ENCODE results near the gene ERRFI1. TPM values are rescaled to one million over a fixed set of nuclear protein-coding genes. Genes with fewer than 3 reads are reported as not detected.
A peak's percentile ranks its signal among the peaks of the same experiment; 100 is the strongest.

Gene ERRFI1
- polyA plus RNA-seq, 3 donors, result 93.0 to 211 (median 135) TPM

DNA sequence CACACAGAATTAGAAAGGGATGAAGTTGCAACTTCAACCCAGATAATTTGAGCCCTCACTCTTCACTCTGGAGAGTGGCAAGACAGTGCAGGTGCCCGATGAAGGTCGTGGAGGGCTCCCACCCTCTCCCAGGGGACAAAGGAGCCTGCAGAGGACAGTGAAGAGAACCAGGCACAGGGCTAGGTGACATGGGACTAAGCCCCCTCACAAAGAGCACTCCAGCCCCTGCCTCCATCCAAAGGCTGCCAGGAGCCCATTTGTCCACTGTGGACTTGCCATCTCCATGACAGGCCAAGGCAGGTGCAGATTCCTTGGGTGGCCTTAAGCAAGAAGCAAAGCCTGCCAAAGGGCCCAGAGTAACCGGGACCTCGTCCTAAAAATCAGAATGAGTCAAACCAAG is 15.1 kb downstream of the ERRFI1 start:
- 79 to 85% (median 80%) methylated on average over 4 of the region's 4 CpGs for WGBS, 3 donors
- no peak overlapping the region for H3K27ac ChIP-seq (ENCODE audit: low read depth, low read length)

DNA sequence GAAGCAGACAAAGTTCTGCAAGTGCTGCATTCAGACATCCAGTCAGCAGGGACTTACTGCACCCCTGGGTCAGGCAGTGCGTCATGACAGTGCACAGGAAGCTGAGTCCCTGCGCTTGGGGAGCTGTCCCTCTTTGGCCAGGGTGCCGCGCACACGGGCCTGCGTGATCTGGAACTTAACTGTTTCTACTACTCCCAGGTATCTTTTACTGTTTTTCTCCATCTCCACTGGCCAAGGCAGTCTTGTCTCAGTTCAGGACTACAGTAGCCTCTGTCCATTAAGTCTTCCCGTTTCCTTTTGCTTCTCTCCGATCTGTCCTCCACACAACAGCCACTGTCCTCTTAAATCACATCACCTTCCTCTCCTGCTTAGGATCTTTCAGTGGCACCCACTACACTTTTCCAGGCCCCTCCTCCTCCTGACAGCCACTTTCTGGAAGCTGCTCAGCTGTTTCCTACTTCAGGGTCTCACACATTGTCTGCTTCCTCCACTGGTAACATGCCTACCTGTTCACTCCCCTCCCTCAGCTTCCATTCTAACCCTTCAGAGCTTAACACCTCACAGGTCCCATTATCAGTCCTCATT is 15.9 kb downstream of the ERRFI1 start:
- 77 to 84% (median 83%) methylated on average over 8 of the region's 8 CpGs for WGBS, 3 donors
- H3K27ac ChIP-seq (ENCODE audit: low read depth, low read length), result no peak overlapping the region

DNA sequence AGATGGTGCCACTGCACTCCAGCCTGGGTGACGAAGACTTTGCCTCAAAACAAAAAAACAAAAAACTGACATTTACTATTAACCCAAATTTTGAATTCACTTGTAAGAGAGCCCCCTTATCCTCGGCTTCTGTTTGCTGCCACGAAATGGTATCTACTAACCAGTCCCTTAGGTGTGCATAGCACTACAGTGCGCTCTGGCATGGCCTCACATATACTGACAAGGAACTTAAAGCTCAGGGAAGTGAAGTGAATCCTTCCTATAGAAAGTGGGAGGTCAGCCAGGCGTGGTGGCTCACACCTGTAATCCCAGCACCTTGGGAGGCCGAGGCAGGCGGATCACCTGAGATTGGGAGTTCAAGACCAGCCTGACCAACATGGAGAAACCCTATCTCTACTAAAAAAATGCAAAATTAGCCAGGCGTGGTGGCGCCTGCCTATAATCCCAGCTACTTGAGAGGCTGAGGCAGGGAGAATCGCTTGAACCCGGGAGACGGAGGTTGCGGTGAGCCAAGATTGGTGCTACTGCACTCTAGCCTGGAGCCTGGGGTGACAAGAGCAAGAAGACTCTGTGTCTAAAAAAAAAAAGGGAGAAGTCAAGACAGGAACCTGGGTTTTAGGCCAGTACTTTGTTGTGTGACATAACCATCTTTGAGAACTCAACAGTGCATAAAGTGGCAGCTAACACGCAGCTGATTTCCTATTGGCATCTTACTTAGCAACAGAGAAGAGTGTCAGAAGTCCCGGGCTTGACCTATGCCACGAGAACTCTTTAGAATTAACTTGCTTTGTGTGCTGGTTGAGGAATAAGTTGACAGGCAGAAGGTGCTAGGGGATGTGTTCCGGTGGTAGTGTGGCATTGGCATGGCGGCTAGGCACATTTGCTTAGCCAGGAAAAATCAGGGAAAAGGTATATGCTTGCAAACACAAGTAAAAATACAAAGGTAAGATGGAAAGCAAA is 16.8 kb downstream of the ERRFI1 start:
- 94 to 95% (median 95%) methylated on average over 18 of the region's 18 CpGs for WGBS, 3 donors

DNA sequence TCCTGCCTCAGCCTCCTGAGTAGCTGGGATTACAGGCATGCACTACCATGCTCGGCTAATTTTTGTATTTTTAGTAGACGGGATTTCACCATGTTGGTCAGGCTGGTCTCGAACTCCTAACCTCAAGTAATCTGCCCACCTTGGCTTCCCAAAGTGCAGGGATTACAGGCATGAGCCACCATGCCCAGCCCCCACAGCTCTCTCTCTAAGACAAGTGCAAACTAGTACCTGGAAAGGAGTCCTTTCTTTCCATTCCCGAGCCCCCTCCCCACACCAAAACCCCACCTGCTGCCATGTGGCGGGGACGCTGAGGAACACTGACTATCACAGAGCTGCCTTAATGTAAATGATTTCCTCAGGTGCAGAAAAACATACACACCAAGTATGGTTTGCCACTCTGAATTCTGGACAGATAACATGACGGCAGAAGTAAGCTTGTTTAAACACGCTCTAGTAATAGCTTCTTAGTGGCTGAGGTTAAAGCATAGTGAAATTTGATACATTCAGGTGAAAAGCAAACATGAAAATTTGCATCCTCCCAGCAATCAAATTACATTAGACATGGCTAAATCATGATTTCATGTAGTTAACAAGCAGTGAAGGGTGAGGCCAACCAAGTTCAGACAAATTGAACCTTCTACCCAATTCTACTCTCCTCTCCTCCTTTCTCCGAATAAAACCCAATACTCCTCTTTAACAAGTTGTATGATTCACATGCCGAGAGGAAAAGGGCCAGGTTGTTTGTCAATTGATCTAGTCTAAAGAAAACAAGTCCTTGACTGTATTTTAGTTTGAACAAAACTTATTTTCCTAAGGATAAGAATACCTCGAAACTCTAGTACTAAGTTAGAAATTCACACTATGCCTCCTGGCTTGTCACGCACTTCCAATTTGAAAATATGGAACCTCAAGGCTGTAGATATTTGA is 19.8 kb downstream of the ERRFI1 start:
- WGBS, 3 donors, result 57 to 90% (median 89%) methylated on average over 12 of the region's 12 CpGs

More for the DNA sequence above, 16.8 kb downstream of the ERRFI1 start:
- no peak overlapping the region for H3K27ac ChIP-seq (ENCODE audit: low read depth, low read length)

DNA sequence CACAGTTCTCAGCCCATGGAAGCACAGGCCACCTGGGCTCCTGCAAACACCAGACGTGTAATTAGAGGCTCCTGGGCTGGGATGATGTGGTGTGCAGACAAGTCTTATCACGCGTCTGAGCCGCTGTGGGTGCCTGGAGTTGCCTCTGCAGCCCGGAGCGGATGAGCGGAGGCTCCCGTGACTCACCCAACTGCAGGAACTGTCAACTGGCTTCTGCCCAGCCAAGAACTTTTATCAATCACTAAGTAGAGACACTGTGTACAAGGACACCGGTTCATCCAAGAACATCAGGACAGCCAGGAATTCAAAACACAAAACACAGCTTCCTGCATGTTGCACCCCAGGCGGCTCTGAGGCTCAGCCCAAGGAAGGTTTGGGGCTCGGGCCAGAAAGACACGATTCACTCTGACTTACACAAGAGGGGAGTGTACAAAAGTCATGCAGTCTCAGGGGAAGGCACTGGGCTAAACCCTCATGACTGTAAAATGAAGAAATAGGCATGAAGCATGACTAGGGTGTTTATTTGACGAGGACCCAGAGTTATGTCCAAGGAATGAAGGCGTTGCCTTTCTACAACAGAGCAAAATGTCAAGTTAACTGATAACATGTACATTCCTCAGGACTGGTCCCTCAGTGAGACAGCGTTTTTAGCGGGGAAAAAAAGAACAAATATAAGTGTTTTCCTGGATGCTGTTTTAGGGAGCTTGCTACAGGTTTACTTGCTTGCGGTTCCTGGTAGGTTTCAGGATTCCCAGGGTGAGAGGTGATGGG is 21.1 kb downstream of the ERRFI1 start:
- H3K27ac ChIP-seq (ENCODE audit: low read depth, low read length), result peak overlapping the region; percentile 49
- WGBS, 3 donors, result 31 to 36% (median 33%) methylated on average over 17 of the region's 17 CpGs

More for the DNA sequence above, 19.8 kb downstream of the ERRFI1 start:
- no peak overlapping the region for H3K27ac ChIP-seq (ENCODE audit: low read depth, low read length)

DNA sequence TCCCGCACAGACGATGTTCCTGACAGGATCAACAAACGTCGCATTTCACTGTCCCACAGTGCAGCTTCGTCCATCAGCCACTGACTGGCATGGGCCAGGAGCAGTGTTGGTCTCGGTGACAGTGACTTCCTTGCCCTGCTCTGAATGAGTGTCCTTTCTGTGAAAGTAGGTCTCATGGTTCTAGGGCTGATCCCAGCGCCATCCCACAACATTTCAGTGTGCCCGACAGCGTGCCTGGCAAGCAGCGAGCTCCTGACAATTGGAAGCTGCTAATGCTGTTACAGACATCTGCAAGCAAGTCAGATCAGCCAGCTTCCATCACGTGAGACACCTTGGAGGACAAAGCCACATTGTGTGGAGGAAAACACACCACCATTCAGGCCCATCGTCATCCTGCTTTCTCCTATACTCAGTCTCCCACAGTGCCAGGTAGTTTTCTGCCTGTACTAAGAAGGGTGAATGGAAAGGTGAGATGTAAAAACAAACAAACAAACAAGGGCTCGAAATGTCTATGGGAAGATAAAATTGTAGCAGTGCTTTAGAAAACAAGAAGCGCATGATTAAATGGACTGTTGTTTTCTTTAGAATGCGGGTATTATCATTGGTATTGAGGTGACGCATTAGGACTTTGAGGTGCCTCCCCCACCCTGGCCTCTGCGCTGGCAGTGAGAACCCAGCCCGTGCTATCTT is 21.9 kb downstream of the ERRFI1 start:
- WGBS, 3 donors, result 65 to 77% (median 68%) methylated on average over 18 of the region's 18 CpGs
- no peak overlapping the region for H3K27ac ChIP-seq (ENCODE audit: low read depth, low read length)

DNA sequence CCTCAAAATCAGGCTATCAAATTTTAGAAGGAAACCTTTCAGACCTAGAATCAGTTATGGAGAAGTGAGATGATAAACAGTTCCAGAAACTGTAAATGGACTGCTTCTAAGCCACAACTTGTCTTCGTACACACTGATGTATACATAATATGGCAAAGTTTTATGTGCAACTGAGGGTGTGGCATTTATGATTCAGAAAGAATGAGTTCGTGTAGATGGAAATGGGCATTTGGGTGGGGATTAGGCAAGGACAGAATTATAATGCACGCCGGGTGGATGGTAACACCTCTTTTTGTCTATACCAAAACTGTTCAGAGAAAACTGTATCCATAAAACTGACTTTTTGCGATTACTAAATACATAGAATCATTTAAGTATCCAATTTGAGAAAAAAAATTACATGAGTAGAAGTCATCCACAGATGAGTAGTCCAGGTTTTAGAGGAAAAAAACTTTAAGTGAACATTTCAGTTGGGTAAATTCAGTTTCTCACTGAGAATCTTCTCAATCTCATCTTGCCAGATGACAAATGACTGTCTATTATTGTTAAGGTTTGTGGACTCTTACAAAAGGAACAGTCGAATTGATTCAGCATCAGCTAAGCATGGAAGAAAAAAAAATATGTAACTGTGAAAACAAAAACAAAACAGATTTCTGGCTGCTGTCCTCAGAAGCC is 22.5 kb downstream of the ERRFI1 start:
- no peak overlapping the region for H3K27ac ChIP-seq (ENCODE audit: low read depth, low read length)
- 84 to 89% (median 87%) methylated on average over 6 of the region's 6 CpGs for WGBS, 3 donors

DNA sequence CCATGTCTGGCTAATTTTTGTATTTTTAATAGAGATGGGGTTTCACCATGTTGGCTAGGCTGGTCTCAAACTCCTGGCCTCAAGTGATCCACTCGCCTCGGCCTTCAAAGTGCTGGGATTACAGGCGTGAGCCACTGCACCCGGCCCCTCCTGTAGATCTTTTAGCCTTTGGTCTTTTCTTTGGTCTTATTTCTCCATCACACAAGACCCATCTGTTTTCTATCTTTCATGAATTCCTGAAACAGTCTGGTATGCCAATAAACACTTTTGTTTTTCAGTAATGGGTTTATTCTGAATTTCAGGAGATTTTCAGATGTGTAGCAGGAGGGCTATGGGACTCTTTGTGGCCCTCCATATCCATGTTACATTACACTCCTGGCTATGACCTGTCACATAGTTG is 23.2 kb downstream of the ERRFI1 start:
- WGBS, 3 donors, result 96 to 98% (median 97%) methylated on average over 4 of the region's 4 CpGs

DNA sequence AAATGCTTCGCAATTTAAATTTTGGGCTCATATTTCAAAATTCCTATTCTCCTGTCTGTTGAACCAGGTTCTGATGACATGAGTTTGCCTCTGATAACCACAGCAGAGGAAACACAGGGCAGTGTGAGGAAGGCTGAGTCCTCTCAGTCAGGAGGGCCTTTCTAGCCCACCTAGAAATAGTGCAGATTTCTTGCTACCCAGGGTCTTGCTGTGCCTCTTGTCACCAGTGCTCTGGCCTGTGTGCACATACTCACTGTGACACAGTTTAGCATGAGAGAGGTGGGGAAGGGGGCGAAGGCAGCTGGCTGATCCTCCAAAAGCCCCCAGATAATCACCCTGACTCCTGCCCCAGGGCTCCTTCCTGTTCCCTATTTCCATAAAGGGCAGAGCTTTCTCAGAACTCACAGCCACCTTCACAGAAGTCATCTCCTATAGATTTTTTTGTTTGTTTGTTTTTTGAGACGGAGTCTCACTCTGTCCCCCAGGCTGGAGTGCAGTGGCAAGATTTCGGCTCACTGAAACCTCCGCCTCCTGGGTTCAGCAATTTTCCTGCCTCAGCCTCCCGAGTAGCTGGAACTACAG is 23.7 kb downstream of the ERRFI1 start:
- no peak overlapping the region for H3K27ac ChIP-seq (ENCODE audit: low read depth, low read length)
- WGBS, 3 donors, result 95 to 98% (median 97%) methylated on average over 6 of the region's 6 CpGs

More for the DNA sequence above, 23.2 kb downstream of the ERRFI1 start:
- no peak overlapping the region for H3K27ac ChIP-seq (ENCODE audit: low read depth, low read length)

DNA sequence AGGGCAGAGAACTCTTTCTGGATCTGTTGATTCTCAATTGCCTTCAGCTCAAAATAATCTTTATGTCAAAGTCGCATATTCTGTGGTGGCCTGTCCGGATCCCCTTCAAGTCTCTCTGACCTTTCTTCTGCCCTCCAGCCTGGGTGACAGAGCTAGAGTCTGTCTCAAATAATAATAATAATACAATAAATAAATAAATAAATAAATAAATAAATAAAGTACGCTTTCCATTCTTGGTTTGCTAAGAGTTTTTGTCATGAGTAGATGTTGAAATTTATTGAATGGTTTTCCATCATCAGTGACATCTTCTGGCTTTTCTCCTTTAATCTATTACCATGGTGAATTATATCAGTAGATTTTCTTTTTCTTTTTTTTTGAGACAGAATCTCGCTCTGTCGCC is 30.7 kb downstream of the ERRFI1 start:
- 92 to 98% (median 95%) methylated on average over 5 of the region's 5 CpGs for WGBS, 3 donors

DNA sequence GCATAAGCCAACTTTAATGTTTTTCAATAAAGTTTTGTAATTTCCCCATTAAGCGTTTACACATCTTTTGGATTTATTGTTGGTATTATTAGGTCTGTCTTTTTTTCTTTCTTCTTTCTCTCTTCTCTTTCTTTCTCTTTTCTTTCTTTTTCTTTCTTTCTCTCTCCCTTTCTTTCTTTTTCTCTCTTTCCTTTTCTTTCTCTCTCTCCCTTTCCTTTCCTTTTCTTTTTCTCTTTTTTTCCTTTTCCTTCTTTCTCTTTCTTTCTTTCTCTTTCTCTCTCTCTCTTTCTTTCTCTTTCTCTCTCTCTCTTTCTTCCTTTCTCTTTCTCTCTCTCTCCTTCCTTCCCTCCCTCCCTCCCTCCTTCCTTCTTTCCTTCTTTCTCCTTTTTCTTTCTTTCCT is 31.3 kb downstream of the ERRFI1 start:
- no peak overlapping the region for H3K27ac ChIP-seq (ENCODE audit: low read depth, low read length)
- WGBS, 3 donors, result 93 to 96% (median 93%) methylated on average over 1 of the region's 1 CpG

More for the DNA sequence above, 30.7 kb downstream of the ERRFI1 start:
- no peak overlapping the region for H3K27ac ChIP-seq (ENCODE audit: low read depth, low read length)

DNA sequence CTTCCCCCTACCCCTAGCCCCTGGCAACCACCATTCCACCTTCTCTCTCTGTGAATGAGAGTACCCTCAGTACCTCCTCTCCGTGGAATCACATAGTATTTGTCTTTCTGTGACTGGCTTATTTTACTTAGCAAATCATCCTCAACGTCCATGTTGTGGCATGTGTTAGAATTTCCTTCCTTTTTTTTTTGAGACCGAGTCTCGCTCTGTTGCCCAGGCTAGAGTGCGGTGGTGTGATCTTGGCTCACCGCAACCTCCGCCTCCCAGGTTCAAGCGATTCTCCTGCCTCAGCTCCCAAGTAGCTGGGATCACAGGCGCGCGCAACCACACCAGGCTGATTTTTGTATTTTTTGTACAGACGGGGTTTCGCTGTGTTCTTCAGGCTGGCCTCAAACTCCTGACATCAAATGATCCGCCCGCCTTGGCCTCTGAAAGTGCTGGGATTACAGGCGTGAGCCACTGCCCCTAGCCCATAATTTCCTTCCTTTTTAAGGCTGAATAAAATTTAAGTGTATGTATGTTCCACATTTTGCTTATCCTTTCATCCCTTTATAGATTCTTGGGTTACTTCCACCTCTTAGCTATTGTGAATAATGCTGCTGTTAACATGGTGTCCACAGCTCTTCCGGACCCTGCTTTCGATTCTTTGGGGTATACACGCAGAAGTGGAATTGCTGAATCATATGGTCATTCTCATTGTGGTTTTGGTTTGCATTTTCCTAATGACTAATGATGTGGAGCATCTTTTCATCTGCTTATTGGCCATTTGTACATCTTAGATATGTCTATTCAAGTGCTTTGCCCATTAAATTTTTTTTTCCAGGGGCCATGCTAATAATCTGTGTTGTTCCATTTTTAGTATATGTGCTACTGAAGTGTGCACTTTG is 32.3 kb downstream of the ERRFI1 start:
- 83 to 90% (median 84%) methylated on average over 19 of the region's 19 CpGs for WGBS, 3 donors

DNA sequence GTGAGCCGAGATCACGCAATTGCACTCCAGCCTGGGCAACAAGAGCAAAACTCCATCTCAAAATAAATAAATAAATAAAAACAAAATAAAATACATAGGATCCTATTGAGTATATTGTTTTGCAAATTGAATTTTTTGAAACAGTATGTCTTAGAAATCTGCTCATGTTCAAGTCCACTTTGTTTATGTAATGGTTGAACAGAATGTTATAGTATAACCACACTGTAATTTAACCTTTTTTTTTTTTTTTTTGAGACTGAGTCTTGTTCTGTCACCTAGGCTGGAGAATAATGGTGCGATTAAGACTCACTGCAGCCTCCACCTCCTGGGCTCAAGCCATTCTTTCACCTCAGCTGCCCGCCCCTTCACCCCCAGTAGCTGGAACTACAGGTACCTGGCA is 33.2 kb downstream of the ERRFI1 start:
- 91 to 95% (median 95%) methylated on average over 4 of the region's 4 CpGs for whole genome bisulfite sequencing, 3 donors
- no peak overlapping the region for H3K27ac ChIP-seq (ENCODE audit: low read depth, low read length)

More for the DNA sequence above, 32.3 kb downstream of the ERRFI1 start:
- H3K27ac ChIP-seq (ENCODE audit: low read depth, low read length), result no peak overlapping the region

DNA sequence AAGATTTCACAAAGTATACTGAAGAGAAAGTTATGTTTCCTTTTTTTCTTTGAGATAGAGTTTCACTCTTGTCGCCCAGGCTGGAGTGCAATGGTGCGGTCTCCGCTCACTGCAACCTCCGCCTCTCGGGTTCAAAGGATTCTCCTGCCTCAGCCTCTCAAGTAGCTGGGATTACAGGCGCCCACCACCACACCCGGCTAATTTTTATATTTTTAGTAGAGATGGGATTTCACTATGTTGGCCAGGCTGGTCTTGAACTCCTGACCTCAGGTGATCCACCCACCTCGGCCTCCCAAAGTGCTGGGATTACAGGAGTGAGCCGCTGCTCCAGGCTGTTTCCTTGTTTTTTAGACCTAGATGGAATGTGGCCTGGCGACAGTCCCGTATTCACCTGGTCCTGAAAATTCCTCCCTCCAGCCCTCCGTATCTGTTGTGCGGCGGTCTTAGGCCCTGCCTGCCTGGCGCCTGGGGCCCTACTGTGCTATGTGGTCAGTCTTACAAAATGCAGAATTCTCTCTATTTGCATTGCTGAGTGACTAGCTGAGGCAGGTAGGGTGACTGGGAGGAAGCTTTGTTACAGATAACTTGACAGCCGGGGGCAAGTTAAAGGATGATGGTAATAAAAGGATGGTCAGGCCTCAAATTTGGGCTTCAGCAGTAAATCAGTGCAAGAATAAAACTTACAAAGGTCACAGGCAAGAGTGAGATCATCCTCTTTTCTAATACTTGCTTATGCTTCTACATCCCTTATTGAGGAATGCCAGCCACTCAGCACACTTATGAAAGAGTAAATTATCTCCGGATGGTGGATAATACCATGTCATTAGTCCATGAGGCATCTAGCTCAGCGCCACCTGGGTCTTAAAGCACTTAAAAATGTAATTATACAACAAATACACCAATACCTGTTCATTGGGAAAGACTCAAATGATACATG is 34.3 kb downstream of the ERRFI1 start:
- no peak overlapping the region for H3K27ac ChIP-seq (ENCODE audit: low read depth, low read length)
- 88 to 94% (median 94%) methylated on average over 18 of the region's 18 CpGs for WGBS, 3 donors

Data from adipose tissue (tissue), 3 donors.